H9 (cell line): Measurements from ENCODE around the gene UNC5A. TPM values are rescaled to one million over a fixed set of nuclear protein-coding genes. Genes with fewer than 3 reads are reported as not detected.
A peak's percentile ranks its signal among the peaks of the same experiment; 100 is the strongest.

Experiments used
- DNase-seq: peaks from one replicate; pipeline ENCODE4 v3.0.0-alpha.2; 2017
- H2AFZ ChIP-seq: one replicate; pipeline ENCODE4 v1.6.1; 2013; ENCODE audit warnings: mild to moderate bottlenecking, low read length, control low read depth, moderate library complexity
- H2AK5ac ChIP-seq: 2 replicates; pipeline ENCODE4 v1.6.1; 2013; ENCODE audit warnings: low read length, control low read depth, mixed read lengths; ENCODE audit not compliant: insufficient read length
- H2BK120ac ChIP-seq: one replicate; pipeline ENCODE4 v1.6.1; 2013; ENCODE audit warnings: low read depth, mild to moderate bottlenecking, low read length, control low read depth, inconsistent platforms; ENCODE audit not compliant: poor library complexity, severe bottlenecking
- H2BK12ac ChIP-seq: 2 replicates; pipeline ENCODE4 v1.6.1; 2013; ENCODE audit warnings: low read length, control low read depth, mixed read lengths, low read depth; ENCODE audit not compliant: insufficient read length
- H2BK15ac ChIP-seq: 2 replicates; pipeline ENCODE4 v1.6.1; 2013; ENCODE audit warnings: low read depth, low read length, control low read depth
- H2BK20ac ChIP-seq: one replicate; pipeline ENCODE4 v1.6.1; 2013; ENCODE audit warnings: low read depth, mild to moderate bottlenecking, low read length, control low read depth, inconsistent platforms; ENCODE audit not compliant: poor library complexity, severe bottlenecking
- H2BK5ac ChIP-seq: 2 replicates; pipeline ENCODE4 v1.6.1; 2013; ENCODE audit warnings: low read length, control low read depth, mixed read lengths; ENCODE audit not compliant: insufficient read length
- H3K14ac ChIP-seq: 2 replicates; pipeline ENCODE4 v1.6.1; 2013; ENCODE audit warnings: low read length, control low read depth; ENCODE audit not compliant: insufficient read depth
- H3K18ac ChIP-seq: 2 replicates; pipeline ENCODE4 v1.6.1; 2013; ENCODE audit warnings: low read depth, mild to moderate bottlenecking, mixed read lengths, low read length, control low read depth; ENCODE audit not compliant: insufficient read length
- H3K23ac ChIP-seq: 2 replicates; pipeline ENCODE4 v1.6.1; 2013; ENCODE audit warnings: low read length, control low read depth, mixed read lengths, low read depth; ENCODE audit not compliant: insufficient read length
- H3K23me2 ChIP-seq: 2 replicates; pipeline ENCODE4 v1.6.1; 2013; ENCODE audit warnings: low read depth, mild to moderate bottlenecking, mixed read lengths, low read length, control low read depth; ENCODE audit not compliant: insufficient read length, poor library complexity, severe bottlenecking
- H3K27ac ChIP-seq: 2 replicates; pipeline ENCODE4 v1.5.1; 2013; ENCODE audit warnings: low read length, control low read depth, mixed read lengths, low read depth; ENCODE audit not compliant: insufficient read length
- H3K27me3 ChIP-seq: 2 replicates; pipeline ENCODE4 v1.6.1; 2013; ENCODE audit warnings: low read length, control low read depth, inconsistent platforms; ENCODE audit not compliant: insufficient read depth
- H3K4ac ChIP-seq: 2 replicates; pipeline ENCODE4 v1.6.1; 2013; ENCODE audit warnings: low read depth, mild to moderate bottlenecking, control low read depth, inconsistent platforms, low read length, moderate library complexity
- H3K4me1 ChIP-seq: 2 replicates; pipeline ENCODE4 v1.6.1; 2013; ENCODE audit warnings: low read length, control low read depth, inconsistent platforms; ENCODE audit not compliant: insufficient read depth
- H3K4me2 ChIP-seq: 2 replicates; pipeline ENCODE4 v1.6.1; 2013; ENCODE audit warnings: low read length, control low read depth, mixed read lengths; ENCODE audit not compliant: insufficient read length, insufficient read depth
- H3K56ac ChIP-seq: 2 replicates; pipeline ENCODE4 v1.6.1; 2013; ENCODE audit warnings: low read depth, mild to moderate bottlenecking, mixed read lengths, low read length, control low read depth; ENCODE audit not compliant: insufficient read length
- H3K79me1 ChIP-seq: 2 replicates; pipeline ENCODE4 v1.6.1; 2013; ENCODE audit warnings: low read depth, mild to moderate bottlenecking, moderate library complexity, low read length, control low read depth, inconsistent platforms; ENCODE audit not compliant: insufficient read depth, poor library complexity, severe bottlenecking
- H3K79me2 ChIP-seq: 2 replicates; pipeline ENCODE4 v1.6.1; 2013; ENCODE audit warnings: low read length, control low read depth, inconsistent platforms; ENCODE audit not compliant: insufficient read depth
- H3K9ac ChIP-seq: 2 replicates; pipeline ENCODE4 v1.6.1; 2013; ENCODE audit warnings: low read length, control low read depth, mixed read lengths; ENCODE audit not compliant: insufficient read length; ENCODE audit errors: extremely low read depth
- H3K9me3 ChIP-seq: one replicate; pipeline ENCODE4 v1.6.1; 2013; ENCODE audit warnings: low read depth, low read length, inconsistent platforms; ENCODE audit not compliant: control insufficient read depth
- H3T11ph ChIP-seq: one replicate; pipeline ENCODE4 v1.6.1; 2013; ENCODE audit warnings: mild to moderate bottlenecking, low read length, control low read depth, inconsistent platforms
- H4K20me1 ChIP-seq: one replicate; pipeline ENCODE4 v1.6.1; 2013; ENCODE audit not compliant: control insufficient read depth, insufficient read length, insufficient read depth
- H4K5ac ChIP-seq: 2 replicates; pipeline ENCODE4 v1.6.1; 2013; ENCODE audit warnings: low read depth, mild to moderate bottlenecking, mixed read lengths, low read length, control low read depth; ENCODE audit not compliant: insufficient read length
- H4K8ac ChIP-seq: replicated peaks from 2 replicates; pipeline ENCODE4 v1.6.1; 2013; ENCODE audit warnings: low read length, control low read depth, mixed read lengths, low read depth; ENCODE audit not compliant: insufficient read length
- H4K91ac ChIP-seq: 2 replicates; pipeline ENCODE4 v1.6.1; 2013; ENCODE audit warnings: low read depth, mild to moderate bottlenecking, moderate library complexity, mixed read lengths, low read length, control low read depth; ENCODE audit not compliant: insufficient read length
- H3K27ac Mint-ChIP-seq, 3 experiments: 2 replicates in 2 of 3; 3 replicates in 1 of 3; pipeline ENCODE4 v1.8.0; 2020 to 2021; ENCODE audit warnings: mixed read lengths in 3 of 3, mild to moderate bottlenecking in 1 of 3, moderate library complexity in 1 of 3
- H3K27me3 Mint-ChIP-seq: 2 replicates; pipeline ENCODE4 v1.8.0; 2021; ENCODE audit warnings: low read depth, mild to moderate bottlenecking, moderate library complexity, mixed read lengths
- H3K36me3 Mint-ChIP-seq, 3 experiments: 2 replicates in 2 of 3; 3 replicates in 1 of 3; pipeline ENCODE4 v1.8.0; 2020 to 2021; ENCODE audit warnings: low read depth in 3 of 3, mixed read lengths in 3 of 3; ENCODE audit not compliant: insufficient read depth in 1 of 3
- H3K4me1 Mint-ChIP-seq, 2 experiments: 2 replicates each; pipeline ENCODE4 v1.8.0; 2020; ENCODE audit warnings: mixed read lengths in 2 of 2
- H3K4me3 Mint-ChIP-seq, 2 experiments: 2 replicates in 1 of 2; 3 replicates in 1 of 2; pipeline ENCODE4 v1.8.0; 2020 to 2021; ENCODE audit warnings: mild to moderate bottlenecking in 2 of 2, mixed read lengths in 2 of 2, moderate library complexity in 1 of 2
- H3K9me3 Mint-ChIP-seq, 2 experiments: 2 replicates in 1 of 2; 3 replicates in 1 of 2; pipeline ENCODE4 v1.8.0; 2020; ENCODE audit warnings: mild to moderate bottlenecking in 2 of 2, mixed read lengths in 2 of 2, moderate library complexity in 1 of 2
- CTCF ChIP-seq: fragments of 200-600 bp; sonication (generic); conservative IDR thresholded peaks from 3 replicates; pipeline ENCODE4 v1.8.0; 2021; ENCODE audit warnings: antibody characterized with exemption, mild to moderate bottlenecking
- WGBS: extraction: QIAGEN DNeasy Blood & Tissue Kit; methylation state at CpG from one replicate; pipeline ENCODE4 v1.1.7; 2013; ENCODE audit warnings: missing lambda C conversion rate, low lambda C conversion rate, mixed read lengths; ENCODE audit not compliant: insufficient read length; ENCODE audit errors: extremely low coverage; 5-methylcytosine and 5-hydroxymethylcytosine counted together
- total RNA-seq: library from RNA; stranded (reverse); gene quantifications from 2 replicates; pipeline ENCODE4 v1.2.1, GENCODE V29; 2021

Gene UNC5A
- total RNA-seq, 1 experiment from 2014 or later, result 4.4 TPM

- WGBS, result no CpG with 5 or more reads among the region's 27 CpGs
- peak overlapping the region; percentile 42; the same call in 1 of the 2 replicates for H3K14ac ChIP-seq
- H3T11ph ChIP-seq, result no peak overlapping the region
- H3K23ac ChIP-seq, result no peak overlapping the region
- no peak overlapping the region for H2AFZ ChIP-seq
- no peak overlapping the region for H4K8ac ChIP-seq
- peaks cover 8% of the 10 kb centered on the region; the same call in 1 of the 2 replicates for H3K4me1 ChIP-seq
- H3K18ac ChIP-seq, result no peak overlapping the region
- H4K5ac ChIP-seq, result no peak overlapping the region
- H4K20me1 ChIP-seq, result no peaks in the 10 kb centered on the region
- H3K27ac ChIP-seq, result no peak overlapping the region
- no peaks in the 10 kb centered on the region for H3K9me3 ChIP-seq
- no peaks in the 10 kb centered on the region for H3K79me1 ChIP-seq
- Mint-ChIP-seq H3K4me1 (peaks cover 36 to 45% of the 10 kb centered on the region in 2 experiments), H3K27me3 (peaks cover 34% of the 10 kb centered on the region), H3K36me3 (no peaks in the 10 kb centered on the region), H3K4me3 (no peak overlapping the region), H3K27ac (no peak overlapping the region), H3K9me3 (no peaks in the 10 kb centered on the region)
- H2BK15ac ChIP-seq, result no peak overlapping the region
- no peak overlapping the region for H4K91ac ChIP-seq
- TF ChIP-seq CTCF, result peak; percentile 29; the same call in 2 of the 3 replicates
- DNase-seq, result no peak
- no peaks in the 10 kb centered on the region for H3K23me2 ChIP-seq
- no peak overlapping the region for H3K9ac ChIP-seq
- no peak overlapping the region for H2AK5ac ChIP-seq
- no peak overlapping the region for H2BK12ac ChIP-seq
- H2BK20ac ChIP-seq, result no peak overlapping the region
- H3K79me2 ChIP-seq, result no peaks in the 10 kb centered on the region
- H2BK120ac ChIP-seq, result no peak overlapping the region
- no peak overlapping the region for H3K4me2 ChIP-seq
- no peak overlapping the region for H3K56ac ChIP-seq
- no peaks in the 10 kb centered on the region; the same call in 1 of the 2 replicates for H3K27me3 ChIP-seq
- no peak overlapping the region for H2BK5ac ChIP-seq
- no peak overlapping the region for H3K4ac ChIP-seq
These were observed 24.9 kb upstream of the UNC5A start for GRCh38 chr5:176785184-176786145.
